Keratinocyte (primary cell): ENCODE measurements around the gene SMYD3. TPM values are rescaled to one million over a fixed set of nuclear protein-coding genes. Genes with fewer than 3 reads are reported as not detected.

Experiments
- DNase-seq: peaks from one replicate; pipeline ENCODE4 v3.0.0-alpha.2; 2011; ENCODE audit warnings: low read depth, missing footprints, low spot score
- FAIRE-seq: peaks from 2 replicates; lab custom pipeline; 2011; peaks lifted over from hg19 to GRCh38; lab: Jason Lieb, UNC
- H2AFZ ChIP-seq: 2 replicates; pipeline ENCODE4 v1.6.0; 2012; ENCODE audit warnings: low read length, control low read depth, inconsistent platforms; ENCODE audit not compliant: control insufficient read depth
- H3K27ac ChIP-seq: 2 replicates; pipeline ENCODE4 v1.5.1; 2011; ENCODE audit warnings: low read length; ENCODE audit not compliant: control insufficient read depth, insufficient read depth
- H3K27me3 ChIP-seq: 3 replicates; pipeline ENCODE4 v1.6.0; 2011; ENCODE audit warnings: low read length; ENCODE audit not compliant: control insufficient read depth, insufficient read depth; ENCODE audit errors: extremely low read depth
- H3K36me3 ChIP-seq, 2 experiments: 2 replicates in 1 of 2; 3 replicates in 1 of 2; pipeline ENCODE4 v1.5.1; 2011; ENCODE audit warnings: low read length in 2 of 2, mild to moderate bottlenecking in 1 of 2; ENCODE audit not compliant: control insufficient read depth in 2 of 2, insufficient read depth in 2 of 2; ENCODE audit errors: extremely low read depth in 1 of 2
- H3K4me1 ChIP-seq: 3 replicates; pipeline ENCODE4 v1.5.1; 2011; ENCODE audit warnings: low read length; ENCODE audit not compliant: control insufficient read depth, insufficient read depth; ENCODE audit errors: extremely low read depth
- H3K4me2 ChIP-seq: 3 replicates; pipeline ENCODE4 v1.6.0; 2011; ENCODE audit warnings: low read depth, low read length; ENCODE audit not compliant: control insufficient read depth, insufficient read depth; ENCODE audit errors: extremely low read depth
- H3K4me3 ChIP-seq, 3 experiments: fragments of 200-600 bp in 1 of 3; sonication (generic) in 1 of 3; 2 replicates in 2 of 3; 3 replicates in 1 of 3; pipeline ENCODE4 v1.5.1; 2011 to 2016; ENCODE audit warnings: low read length in 3 of 3, mild to moderate bottlenecking in 3 of 3, control low read depth in 2 of 3, inconsistent platforms in 1 of 3, low read depth in 1 of 3, mixed read lengths in 1 of 3, mixed run types in 1 of 3, moderate library complexity in 1 of 3; ENCODE audit not compliant: control insufficient read depth in 2 of 3, insufficient read depth in 2 of 3; ENCODE audit errors: extremely low read depth in 1 of 3
- H3K79me2 ChIP-seq: 2 replicates; pipeline ENCODE4 v1.6.0; 2012; ENCODE audit warnings: low read length; ENCODE audit not compliant: control insufficient read depth, insufficient read depth
- H3K9ac ChIP-seq: 3 replicates; pipeline ENCODE4 v1.6.0; 2011; ENCODE audit warnings: low read length; ENCODE audit not compliant: control insufficient read depth, insufficient read depth; ENCODE audit errors: extremely low read depth
- H3K9me1 ChIP-seq: 3 replicates; pipeline ENCODE4 v1.6.0; 2011; ENCODE audit warnings: low read length; ENCODE audit not compliant: control insufficient read depth, insufficient read depth; ENCODE audit errors: extremely low read depth
- H3K9me3 ChIP-seq: 2 replicates; pipeline ENCODE4 v1.5.1; 2012; ENCODE audit warnings: low read depth, low read length; ENCODE audit not compliant: control insufficient read depth
- H4K20me1 ChIP-seq: 3 replicates; pipeline ENCODE4 v1.6.0; 2011; ENCODE audit warnings: low read length; ENCODE audit not compliant: control insufficient read depth, insufficient read depth; ENCODE audit errors: extremely low read depth
- EZH2 ChIP-seq: IDR thresholded peaks from one replicate; pipeline ENCODE4 v1.6.1; 2012; ENCODE audit warnings: inconsistent platforms, mild to moderate bottlenecking, low read length, moderate library complexity
- dilution Hi-C: fragments of 300-500 bp; cut with MboI; formaldehyde crosslinking; loops from one replicate; pipeline ENCODE4 v1.7.0; 2020; ENCODE audit warnings: low sequenced_read_pairs; ENCODE audit not compliant: extremely low pct_ligation_motif_present
- polyA plus RNA-seq, 5 experiments: library from polyadenylated mRNA; depleted of rRNA in 3 of 5; stranded (reverse) in 3 of 5; stranded (forward) in 1 of 5; unstranded in 1 of 5; fragments of >200 nt; gene quantifications; 1 replicate in 1 of 5; 2 replicates in 3 of 5; 3 replicates in 1 of 5; pipeline versions ENCODE4 v1.2.1 to v1.2.3, GENCODE V29; 2011 to 2012; ENCODE audit warnings: missing spikeins in 2 of 5, low read depth in 1 of 5, low replicate concordance in 1 of 5
- TF ChIP-seq, protein P1 (sequence below), 3 experiments: IDR thresholded peaks in 1 of 3; conservative IDR thresholded peaks in 1 of 3; optimal IDR thresholded peaks in 1 of 3; 2 replicates in 2 of 3; 3 replicates in 1 of 3; pipeline versions ENCODE3 to v1.5.1; 2011; ENCODE audit warnings: low read length in 3 of 3, mild to moderate bottlenecking in 3 of 3, moderate library complexity in 2 of 3, control low read depth in 1 of 3, inconsistent platforms in 1 of 3; ENCODE audit not compliant: insufficient read depth in 2 of 3; ENCODE audit errors: extremely low read depth in 1 of 3

Gene SMYD3
- polyA plus RNA-seq, 1 donor (not counting 4 experiments of a cell fraction or from before 2014, with no cell fraction given): 31.0 TPM

DNA sequence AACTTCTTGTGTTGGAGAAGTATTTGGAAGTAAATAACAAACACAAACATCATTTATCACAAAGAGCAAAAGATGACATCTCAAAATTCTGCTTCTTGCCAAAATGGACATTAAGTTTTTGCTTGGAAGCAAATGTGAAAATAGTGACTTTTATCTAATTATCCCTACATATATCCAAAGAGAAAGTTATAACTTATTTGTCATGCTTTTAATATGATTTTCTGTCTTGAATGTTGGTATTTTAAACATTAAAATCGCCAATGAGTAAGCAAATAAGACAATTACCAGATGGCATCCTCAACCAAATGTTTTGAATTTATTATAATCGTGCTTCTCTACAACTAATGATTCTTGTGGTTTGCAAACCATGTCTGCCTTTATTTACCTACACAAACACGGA lies 758.0 kb downstream of the SMYD3 start:
- no peak for DNase-seq
- TF ChIP-seq EZH2: no peak
- TF ChIP-seq, protein P1, sequence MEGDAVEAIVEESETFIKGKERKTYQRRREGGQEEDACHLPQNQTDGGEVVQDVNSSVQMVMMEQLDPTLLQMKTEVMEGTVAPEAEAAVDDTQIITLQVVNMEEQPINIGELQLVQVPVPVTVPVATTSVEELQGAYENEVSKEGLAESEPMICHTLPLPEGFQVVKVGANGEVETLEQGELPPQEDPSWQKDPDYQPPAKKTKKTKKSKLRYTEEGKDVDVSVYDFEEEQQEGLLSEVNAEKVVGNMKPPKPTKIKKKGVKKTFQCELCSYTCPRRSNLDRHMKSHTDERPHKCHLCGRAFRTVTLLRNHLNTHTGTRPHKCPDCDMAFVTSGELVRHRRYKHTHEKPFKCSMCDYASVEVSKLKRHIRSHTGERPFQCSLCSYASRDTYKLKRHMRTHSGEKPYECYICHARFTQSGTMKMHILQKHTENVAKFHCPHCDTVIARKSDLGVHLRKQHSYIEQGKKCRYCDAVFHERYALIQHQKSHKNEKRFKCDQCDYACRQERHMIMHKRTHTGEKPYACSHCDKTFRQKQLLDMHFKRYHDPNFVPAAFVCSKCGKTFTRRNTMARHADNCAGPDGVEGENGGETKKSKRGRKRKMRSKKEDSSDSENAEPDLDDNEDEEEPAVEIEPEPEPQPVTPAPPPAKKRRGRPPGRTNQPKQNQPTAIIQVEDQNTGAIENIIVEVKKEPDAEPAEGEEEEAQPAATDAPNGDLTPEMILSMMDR (optimal IDR thresholded peaks at IDR 0.05 in 1 of 3, IDR thresholded peaks at IDR 0.05 in 1 of 3, conservative IDR thresholded peaks at IDR 0.05 in 1 of 3; ENCODE audit: extremely low read depth in 1 of 3, insufficient read depth in 2 of 3, low read length in 3 of 3): no peak

DNA sequence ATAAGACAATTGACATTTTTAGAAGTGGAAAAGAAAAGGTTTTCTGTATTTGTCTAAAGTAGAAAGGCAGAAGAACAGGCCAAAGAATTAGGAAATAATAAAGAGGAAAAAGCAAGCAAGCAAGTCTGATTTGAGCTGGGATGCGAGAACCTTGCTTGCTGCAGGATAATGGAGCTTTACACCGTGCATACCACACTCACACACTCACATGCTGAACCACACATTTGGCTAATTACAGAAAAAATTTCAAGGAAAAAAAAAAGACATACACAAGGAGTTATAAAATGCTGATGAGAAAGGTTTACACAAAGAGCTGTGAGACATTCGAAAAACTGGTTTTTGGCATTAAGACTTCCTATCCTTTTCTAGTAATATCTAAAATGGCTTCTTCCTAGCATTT lies 758.4 kb downstream of the SMYD3 start:
- Histone ChIP-seq H3K36me3 (no peaks in the 10 kb centered on the region), H3K9me1 (no peaks in the 10 kb centered on the region), H3K27me3 (no peaks in the 10 kb centered on the region), H3K79me2 (no peaks in the 10 kb centered on the region), H4K20me1 (no peaks in the 10 kb centered on the region), H3K4me2 (no peak overlapping the region), H3K4me1 (no peaks in the 10 kb centered on the region), H3K27ac (no peak overlapping the region), H3K4me3 (no peak overlapping the region), H3K9me3 (no peaks in the 10 kb centered on the region), H3K9ac (no peak overlapping the region), H2AFZ (no peak overlapping the region)
- dilution Hi-C loops: no loop called here
- TF ChIP-seq EZH2: no peak
- no peak for FAIRE-seq
- no peak for DNase-seq

More for the DNA sequence above, 758.0 kb downstream of the SMYD3 start:
- Histone ChIP-seq H3K79me2 (no peaks in the 10 kb centered on the region), H3K9me1 (no peaks in the 10 kb centered on the region), H3K27me3 (no peaks in the 10 kb centered on the region), H4K20me1 (no peaks in the 10 kb centered on the region), H3K27ac (no peak overlapping the region), H3K4me2 (no peak overlapping the region), H3K4me1 (no peaks in the 10 kb centered on the region), H3K9ac (no peak overlapping the region), H2AFZ (no peak overlapping the region), H3K9me3 (no peaks in the 10 kb centered on the region), H3K36me3 (no peaks in the 10 kb centered on the region), H3K4me3 (no peak overlapping the region)
- no peak for FAIRE-seq
- dilution Hi-C loops: no loop called here

GRCh38 chr1:245748240-245748639 lies 758.8 kb downstream of the SMYD3 start:
- no peaks in the 10 kb centered on the region for H3K9me1 ChIP-seq
- no peaks in the 10 kb centered on the region for H3K79me2 ChIP-seq
- H3K36me3 ChIP-seq: no peaks in the 10 kb centered on the region
- no peaks in the 10 kb centered on the region for H4K20me1 ChIP-seq
- no peak overlapping the region for H3K4me2 ChIP-seq
- no peak overlapping the region for H2AFZ ChIP-seq
- H3K27ac ChIP-seq: no peak overlapping the region
- DNase-seq: no peak
- no peak for FAIRE-seq
- TF ChIP-seq, protein P1 (optimal IDR thresholded peaks at IDR 0.05 in 1 of 3, IDR thresholded peaks at IDR 0.05 in 1 of 3, conservative IDR thresholded peaks at IDR 0.05 in 1 of 3; ENCODE audit: extremely low read depth in 1 of 3, insufficient read depth in 2 of 3, low read length in 3 of 3): no peak
- TF ChIP-seq EZH2: no peak
- H3K4me1 ChIP-seq: no peaks in the 10 kb centered on the region
- H3K4me3 ChIP-seq: no peak overlapping the region
- H3K9ac ChIP-seq: no peak overlapping the region
- H3K27me3 ChIP-seq: no peaks in the 10 kb centered on the region
- H3K9me3 ChIP-seq: no peaks in the 10 kb centered on the region
- dilution Hi-C loops: no loop called here
